ENCODE results near the gene P3H1.

GRCh38 chr1:42758641-42759040 is 8.2 kb downstream of the P3H1 start:
- TF ChIP-seq CTCF (IDR thresholded peaks at IDR 0.05 in 2 of 3, conservative IDR thresholded peaks at IDR 0.05 in 1 of 3; ENCODE audit: borderline replicate concordance in 1 of 3, insufficient read depth in 1 of 3, low read depth in 2 of 3, low read length in 2 of 3) (no peak), POLR2A (IDR thresholded peaks at IDR 0.05; ENCODE audit: borderline replicate concordance, extremely low read depth, insufficient read depth, insufficient read length) (no peak), REST (IDR thresholded peaks at IDR 0.05; ENCODE audit: low read depth) (no peak)

All from HCT116 (cell line).